C4-2B (cell line): ENCODE data around the gene INMT.

Experiments
- ZFX ChIP-seq: fragments of 450-650 bp; IDR thresholded peaks from 2 replicates; pipeline ENCODE4 v1.6.1; 2017
- TF ChIP-seq, protein P1 (sequence below): fragments of 450-650 bp; conservative IDR thresholded peaks from 2 replicates; pipeline ENCODE4 v1.5.1; 2017; ENCODE audit warnings: mild to moderate bottlenecking

DNA sequence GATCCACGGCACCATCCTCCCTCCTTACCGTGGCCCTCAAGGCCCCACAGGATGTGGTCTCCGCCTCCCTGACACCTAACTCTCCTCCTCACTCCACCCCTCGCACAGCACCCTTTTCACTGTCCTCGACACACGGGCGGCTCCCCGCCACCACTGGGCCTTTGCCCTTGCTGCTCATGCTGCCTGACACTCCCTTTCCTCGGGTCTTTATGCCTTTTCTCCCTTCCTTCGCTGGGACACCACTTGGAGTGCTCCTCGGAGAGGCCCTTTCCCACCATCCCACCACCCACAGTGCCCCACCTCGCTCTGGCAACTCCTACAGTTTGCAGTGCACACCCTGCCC lies 7.9 kb upstream of the INMT start:
- TF ChIP-seq, protein P1, sequence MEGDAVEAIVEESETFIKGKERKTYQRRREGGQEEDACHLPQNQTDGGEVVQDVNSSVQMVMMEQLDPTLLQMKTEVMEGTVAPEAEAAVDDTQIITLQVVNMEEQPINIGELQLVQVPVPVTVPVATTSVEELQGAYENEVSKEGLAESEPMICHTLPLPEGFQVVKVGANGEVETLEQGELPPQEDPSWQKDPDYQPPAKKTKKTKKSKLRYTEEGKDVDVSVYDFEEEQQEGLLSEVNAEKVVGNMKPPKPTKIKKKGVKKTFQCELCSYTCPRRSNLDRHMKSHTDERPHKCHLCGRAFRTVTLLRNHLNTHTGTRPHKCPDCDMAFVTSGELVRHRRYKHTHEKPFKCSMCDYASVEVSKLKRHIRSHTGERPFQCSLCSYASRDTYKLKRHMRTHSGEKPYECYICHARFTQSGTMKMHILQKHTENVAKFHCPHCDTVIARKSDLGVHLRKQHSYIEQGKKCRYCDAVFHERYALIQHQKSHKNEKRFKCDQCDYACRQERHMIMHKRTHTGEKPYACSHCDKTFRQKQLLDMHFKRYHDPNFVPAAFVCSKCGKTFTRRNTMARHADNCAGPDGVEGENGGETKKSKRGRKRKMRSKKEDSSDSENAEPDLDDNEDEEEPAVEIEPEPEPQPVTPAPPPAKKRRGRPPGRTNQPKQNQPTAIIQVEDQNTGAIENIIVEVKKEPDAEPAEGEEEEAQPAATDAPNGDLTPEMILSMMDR = no peak
- no peak for TF ChIP-seq ZFX
